Ammon's horn (tissue), 1 donor: ENCODE data around the gene TIMMDC1.

Experiments
- DNase-seq: peaks from one replicate; pipeline ENCODE4 v3.0.0-alpha.2; 2016; ENCODE audit warnings: low spot score

The TIMMDC1 gene

GRCh38 chr3:119498186-119499011 lies at the start of gene TIMMDC1:
Gene TIMMDC1 (plus strand): TSS chr3:119498547. CDS start chr3:119498734, 187 bp downstream.
- DNase-seq: peak; percentile 99

GRCh38 chr3:119453822-119454221 lies 44.5 kb upstream of the TIMMDC1 start:
- no peak for DNase-seq

GRCh38 chr3:119456469-119456868 lies 41.9 kb upstream of the TIMMDC1 start:
- no peak for DNase-seq

GRCh38 chr3:119457246-119457645 lies 41.1 kb upstream of the TIMMDC1 start:
- DNase-seq: peak; percentile 29

GRCh38 chr3:119463171-119464169 lies 34.9 kb upstream of the TIMMDC1 start, which contains the start of gene TMEM39A:
Gene TMEM39A (minus strand): TSS chr3:119463615. CDS start chr3:119462074, 1,541 bp downstream.
- peak; percentile 99 for DNase-seq

GRCh38 chr3:119468041-119468440 lies 30.3 kb upstream of the TIMMDC1 start:
- DNase-seq: no peak

GRCh38 chr3:119469418-119470189 lies 28.7 kb upstream of the TIMMDC1 start:
- peak; percentile 21 for DNase-seq

GRCh38 chr3:119470866-119471265 lies 27.5 kb upstream of the TIMMDC1 start:
- no peak for DNase-seq

GRCh38 chr3:119481079-119481478 lies 17.3 kb upstream of the TIMMDC1 start:
- no peak for DNase-seq

GRCh38 chr3:119483101-119483500 lies 15.2 kb upstream of the TIMMDC1 start:
- DNase-seq: no peak

GRCh38 chr3:119485563-119485962 lies 12.8 kb upstream of the TIMMDC1 start:
- no peak for DNase-seq

- no peak for DNase-seq
Observed at GRCh38 chr3:119490153-119490552, 8.2 kb upstream of the TIMMDC1 start.

GRCh38 chr3:119492128-119492527 lies 6.2 kb upstream of the TIMMDC1 start:
- no peak for DNase-seq

GRCh38 chr3:119492810-119493209 lies 5.5 kb upstream of the TIMMDC1 start:
- DNase-seq: no peak

GRCh38 chr3:119494597-119494996 lies 3.8 kb upstream of the TIMMDC1 start:
- no peak for DNase-seq

GRCh38 chr3:119497820-119498185 lies 544 bp upstream of the TIMMDC1 start:
- peak; percentile 18 for DNase-seq

- DNase-seq: no peak
Observed at GRCh38 chr3:119500265-119500664, 1.9 kb downstream of the TIMMDC1 start.

GRCh38 chr3:119500901-119501300 lies 2.6 kb downstream of the TIMMDC1 start:
- DNase-seq: no peak

- DNase-seq: no peak
Observed at GRCh38 chr3:119506631-119507030, 8.3 kb downstream of the TIMMDC1 start.

GRCh38 chr3:119507404-119507803 lies 9.1 kb downstream of the TIMMDC1 start:
- DNase-seq: no peak

GRCh38 chr3:119508172-119508845 lies 10.0 kb downstream of the TIMMDC1 start:
- no peak for DNase-seq
